Astrocyte (in vitro differentiated cells and primary cell): ENCODE results near the gene SFT2D2. TPM values are rescaled to one million over a fixed set of nuclear protein-coding genes. Genes with fewer than 3 reads are reported as not detected.

Source experiments
- DNase-seq: peaks from one replicate; pipeline ENCODE4 v3.0.0-alpha.2; 2010; ENCODE audit warnings: low read depth
- FAIRE-seq: peaks from 2 replicates; lab custom pipeline; 2011; peaks lifted over from hg19 to GRCh38; lab: Jason Lieb, UNC
- H2AFZ ChIP-seq: 2 replicates; pipeline ENCODE4 v1.6.0; 2012; ENCODE audit warnings: low read depth, low read length, inconsistent platforms
- H3K27ac ChIP-seq: 2 replicates; pipeline ENCODE4 v1.5.1; 2011; ENCODE audit warnings: low read depth, low read length, inconsistent platforms
- H3K27me3 ChIP-seq: 2 replicates; pipeline ENCODE4 v1.6.0; 2011; ENCODE audit warnings: low read length, inconsistent platforms; ENCODE audit not compliant: insufficient read depth
- H3K36me3 ChIP-seq: 2 replicates; pipeline ENCODE4 v1.5.1; 2011; ENCODE audit warnings: low read length, inconsistent platforms; ENCODE audit not compliant: insufficient read depth
- H3K4me1 ChIP-seq: 2 replicates; pipeline ENCODE4 v1.5.1; 2011; ENCODE audit warnings: low read length, inconsistent platforms; ENCODE audit not compliant: insufficient read depth
- H3K4me2 ChIP-seq: 2 replicates; pipeline ENCODE4 v1.6.0; 2012; ENCODE audit warnings: low read length, inconsistent platforms
- H3K4me3 ChIP-seq: 2 replicates; pipeline ENCODE4 v1.5.1; 2011; ENCODE audit warnings: low read depth, mild to moderate bottlenecking, low read length, inconsistent platforms; ENCODE audit not compliant: insufficient read depth
- H3K79me2 ChIP-seq: 2 replicates; pipeline ENCODE4 v1.6.0; 2012; ENCODE audit warnings: mild to moderate bottlenecking, low read length, inconsistent platforms; ENCODE audit not compliant: insufficient read depth
- H3K9ac ChIP-seq: 2 replicates; pipeline ENCODE4 v1.6.0; 2012; ENCODE audit warnings: mild to moderate bottlenecking, low read length, inconsistent platforms
- H3K9me3 ChIP-seq: 2 replicates; pipeline ENCODE4 v1.5.1; 2012; ENCODE audit warnings: low read depth, mild to moderate bottlenecking, low read length, inconsistent platforms; ENCODE audit not compliant: insufficient read depth
- H4K20me1 ChIP-seq: 2 replicates; pipeline ENCODE4 v1.6.0; 2012; ENCODE audit warnings: low read length, inconsistent platforms; ENCODE audit not compliant: insufficient read depth
- H3K27ac Mint-ChIP-seq: one replicate; pipeline ENCODE4 v1.8.0; 2021; ENCODE audit warnings: mild to moderate bottlenecking, mixed read lengths; ENCODE audit not compliant: unreplicated experiment
- H3K27me3 Mint-ChIP-seq: one replicate; pipeline ENCODE4 v1.8.0; 2021; ENCODE audit warnings: low read depth, mixed read lengths; ENCODE audit not compliant: unreplicated experiment
- H3K36me3 Mint-ChIP-seq: one replicate; pipeline ENCODE4 v1.8.0; 2021; ENCODE audit warnings: low read depth, mixed read lengths; ENCODE audit not compliant: unreplicated experiment
- H3K4me1 Mint-ChIP-seq: one replicate; pipeline ENCODE4 v1.8.0; 2021; ENCODE audit warnings: low read depth, mixed read lengths; ENCODE audit not compliant: unreplicated experiment
- H3K4me3 Mint-ChIP-seq: one replicate; pipeline ENCODE4 v1.8.0; 2021; ENCODE audit warnings: mild to moderate bottlenecking, moderate library complexity, mixed read lengths; ENCODE audit not compliant: unreplicated experiment
- H3K9me3 Mint-ChIP-seq: one replicate; pipeline ENCODE4 v1.8.0; 2021; ENCODE audit warnings: mild to moderate bottlenecking, mixed read lengths; ENCODE audit not compliant: unreplicated experiment
- CTCF ChIP-seq: IDR thresholded peaks from 2 replicates; pipeline ENCODE4 v1.5.1; 2011; ENCODE audit warnings: low read depth, mild to moderate bottlenecking, inconsistent platforms, low read length, moderate library complexity; ENCODE audit not compliant: insufficient read depth
- EZH2 ChIP-seq: IDR thresholded peaks from 2 replicates; pipeline ENCODE4 v1.6.1; 2012; ENCODE audit warnings: mild to moderate bottlenecking, low read length, inconsistent platforms; ENCODE audit not compliant: insufficient read depth
- total RNA-seq: library from RNA; stranded (reverse); gene quantifications from 2 replicates; pipeline ENCODE4 v1.2.1, GENCODE V29; 2021

SFT2D2 gene
- total RNA-seq, 1 donor from 2014 or later = 73.4 TPM

GRCh38 chr1:168235937-168236336 is 10.1 kb downstream of the SFT2D2 start:
- TF ChIP-seq CTCF = no peak
- no peak for TF ChIP-seq EZH2
- H4K20me1 ChIP-seq = peaks cover 40% of the 10 kb centered on the region
- Mint-ChIP-seq H3K36me3 (peaks cover 22% of the 10 kb centered on the region), H3K27me3 (no peaks in the 10 kb centered on the region), H3K9me3 (no peaks in the 10 kb centered on the region), H3K27ac (no peak overlapping the region), H3K4me1 (peaks cover 12% of the 10 kb centered on the region), H3K4me3 (no peak overlapping the region)
- DNase-seq = no peak
- peaks cover 37% of the 10 kb centered on the region for H3K79me2 ChIP-seq
- H3K27me3 ChIP-seq = no peaks in the 10 kb centered on the region
- H3K9ac ChIP-seq = no peak overlapping the region
- H3K9me3 ChIP-seq = no peaks in the 10 kb centered on the region
- no peak overlapping the region for H2AFZ ChIP-seq
- H3K4me1 ChIP-seq = peaks cover 6% of the 10 kb centered on the region
- FAIRE-seq = no peak
- H3K4me2 ChIP-seq = no peak overlapping the region
- no peak overlapping the region for H3K27ac ChIP-seq
- peaks cover 22% of the 10 kb centered on the region for H3K36me3 ChIP-seq
- H3K4me3 ChIP-seq = no peak overlapping the region

GRCh38 chr1:168236836-168237611 is 11.2 kb downstream of the SFT2D2 start:
- Mint-ChIP-seq H3K27me3 (no peaks in the 10 kb centered on the region), H3K9me3 (no peaks in the 10 kb centered on the region)
- no peak overlapping the region for H3K9ac ChIP-seq

More at GRCh38 chr1:168236836-168237611, 11.2 kb downstream of the SFT2D2 start:
- Mint-ChIP-seq H3K4me1 (peaks cover 12% of the 10 kb centered on the region), H3K27ac (peak overlapping the region; percentile 16), H3K4me3 (no peak overlapping the region), H3K36me3 (peaks cover 26% of the 10 kb centered on the region)
- Histone ChIP-seq H3K9me3 (no peaks in the 10 kb centered on the region), H2AFZ (no peak overlapping the region), H3K36me3 (peaks cover 26% of the 10 kb centered on the region), H3K4me3 (no peak overlapping the region), H4K20me1 (peaks cover 31% of the 10 kb centered on the region), H3K27me3 (no peaks in the 10 kb centered on the region), H3K4me1 (peaks cover 6% of the 10 kb centered on the region), H3K27ac (no peak overlapping the region), H3K79me2 (peaks cover 26% of the 10 kb centered on the region), H3K4me2 (peak overlapping the region; percentile 44)
- TF ChIP-seq EZH2 (no peak), CTCF (no peak)
- no peak for FAIRE-seq
- peak; percentile 55 for DNase-seq
